ENCODE data around the gene SLC44A3. TPM values are rescaled to one million over a fixed set of nuclear protein-coding genes. Genes with fewer than 3 reads are reported as not detected.

Gene SLC44A3
- total and polyA plus RNA-seq, 3 donors from 2014 or later, result 2.7 to 6.4 (median 3.4) TPM

GRCh38 chr1:94886361-94886760 lies 66.2 kb downstream of the SLC44A3 start:
- no peak overlapping the region for H3K27ac ChIP-seq
- no peak overlapping the region for H3K4me3 ChIP-seq
- 87 to 100% methylated on average over 5 of the region's 5 CpGs for WGBS, 2 donors
- H3K36me3 ChIP-seq (ENCODE audit: low read depth, missing control alignments), result no peaks in the 10 kb centered on the region
- no peak for TF ChIP-seq CTCF (IDR thresholded peaks at IDR 0.05)
- no peak for TF ChIP-seq POLR2A (IDR thresholded peaks at IDR 0.05)
- H3K9me3 ChIP-seq, result no peaks in the 10 kb centered on the region
- H3K4me1 ChIP-seq, result peaks cover 6% of the 10 kb centered on the region
- intact Hi-C loops (cut with DNase I; ENCODE audit: low total_unique reads), result no loop called here
- no peaks in the 10 kb centered on the region for H3K27me3 ChIP-seq
- no peak for DNase-seq

GRCh38 chr1:94887106-94887505 lies 66.9 kb downstream of the SLC44A3 start:
- intact Hi-C loops (cut with DNase I; ENCODE audit: low total_unique reads), result no loop called here
- Histone ChIP-seq H3K27ac (no peak overlapping the region), H3K4me3 (no peak overlapping the region), H3K9me3 (no peaks in the 10 kb centered on the region), H3K27me3 (no peaks in the 10 kb centered on the region), H3K4me1 (peaks cover 6% of the 10 kb centered on the region), H3K36me3 (ENCODE audit: low read depth, missing control alignments) (no peaks in the 10 kb centered on the region)
- WGBS, 2 donors, result 69 to 75% methylated on average over 3 of the region's 3 CpGs
- DNase-seq, result no peak
- TF ChIP-seq POLR2A (IDR thresholded peaks at IDR 0.05) (no peak), CTCF (IDR thresholded peaks at IDR 0.05) (no peak)

- H3K9me3 ChIP-seq, result no peaks in the 10 kb centered on the region
- no peak overlapping the region for H3K27ac ChIP-seq
- no peaks in the 10 kb centered on the region for H3K36me3 ChIP-seq (ENCODE audit: low read depth, missing control alignments)
- WGBS, 2 donors, result 86 to 91% methylated on average over 4 of the region's 4 CpGs
- no peak overlapping the region for H3K4me3 ChIP-seq
- intact Hi-C loops (cut with DNase I; ENCODE audit: low total_unique reads), result no loop called here
- H3K27me3 ChIP-seq, result no peaks in the 10 kb centered on the region
- DNase-seq, result no peak
- TF ChIP-seq CTCF (IDR thresholded peaks at IDR 0.05), result no peak
- no peak for TF ChIP-seq POLR2A (IDR thresholded peaks at IDR 0.05)
- peaks cover 6% of the 10 kb centered on the region for H3K4me1 ChIP-seq
Measured at GRCh38 chr1:94887603-94888171, 67.5 kb downstream of the SLC44A3 start.

GRCh38 chr1:94888201-94888600 lies 68.0 kb downstream of the SLC44A3 start:
- no peak for TF ChIP-seq CTCF (IDR thresholded peaks at IDR 0.05)
- no peak for TF ChIP-seq POLR2A (IDR thresholded peaks at IDR 0.05)
- Histone ChIP-seq H3K27me3 (no peaks in the 10 kb centered on the region), H3K9me3 (no peaks in the 10 kb centered on the region), H3K36me3 (ENCODE audit: low read depth, missing control alignments) (no peaks in the 10 kb centered on the region), H3K4me1 (peaks cover 6% of the 10 kb centered on the region), H3K4me3 (no peak overlapping the region), H3K27ac (no peak overlapping the region)
- no peak for DNase-seq
- intact Hi-C loops (cut with DNase I; ENCODE audit: low total_unique reads), result no loop called here
- 83 to 86% methylated on average over 3 of the region's 3 CpGs for WGBS, 2 donors

GRCh38 chr1:94892604-94893254 lies 72.6 kb downstream of the SLC44A3 start:
- Histone ChIP-seq H3K4me3 (no peak overlapping the region), H3K27me3 (no peaks in the 10 kb centered on the region), H3K36me3 (ENCODE audit: low read depth, missing control alignments) (no peaks in the 10 kb centered on the region), H3K9me3 (no peaks in the 10 kb centered on the region), H3K4me1 (no peaks in the 10 kb centered on the region), H3K27ac (no peak overlapping the region)
- intact Hi-C loops (cut with DNase I; ENCODE audit: low total_unique reads), result no loop called here
- 83 to 93% methylated on average over 4 of the region's 4 CpGs for WGBS, 2 donors
- no peak for DNase-seq
- TF ChIP-seq CTCF (IDR thresholded peaks at IDR 0.05) (no peak), POLR2A (IDR thresholded peaks at IDR 0.05) (no peak)
